ENCODE data around the gene TEAD2.

TEAD2 gene

GRCh38 chr19:49348305-49349189, 13.7 kb downstream of the TEAD2 start:
- TF ChIP-seq OSR1 (CRISPR knock-in tag; IDR thresholded peaks at IDR 0.05) (no peak), PPARA (CRISPR knock-in tag; IDR thresholded peaks at IDR 0.05; ENCODE audit: borderline replicate concordance) (no peak), TSHZ2 (CRISPR knock-in tag; IDR thresholded peaks at IDR 0.05) (no peak), ARNTL (CRISPR knock-in tag; IDR thresholded peaks at IDR 0.05; ENCODE audit: borderline replicate concordance, low read depth) (no peak), POU6F1 (CRISPR knock-in tag; IDR thresholded peaks at IDR 0.05; ENCODE audit: borderline replicate concordance, low read depth) (no peak), GLIS3 (CRISPR knock-in tag; IDR thresholded peaks at IDR 0.05) (no peak), ZNF8 (CRISPR knock-in tag; IDR thresholded peaks at IDR 0.05) (no peak), CSRNP3 (CRISPR knock-in tag; IDR thresholded peaks at IDR 0.05) (no peak), ESRRG (CRISPR knock-in tag; IDR thresholded peaks at IDR 0.05) (no peak), TOX (CRISPR knock-in tag; IDR thresholded peaks at IDR 0.05; ENCODE audit: borderline replicate concordance) (no peak)
- no peak for ATAC-seq

- TF ChIP-seq CREB5 (CRISPR knock-in tag; IDR thresholded peaks at IDR 0.05; ENCODE audit: low read depth) (no peak), ZC3H10 (CRISPR knock-in tag; IDR thresholded peaks at IDR 0.05) (no peak), OSR1 (CRISPR knock-in tag; IDR thresholded peaks at IDR 0.05) (no peak), BACH2 (CRISPR knock-in tag; IDR thresholded peaks at IDR 0.05; ENCODE audit: borderline replicate concordance) (no peak), TCF4 (CRISPR knock-in tag; IDR thresholded peaks at IDR 0.05; ENCODE audit: borderline replicate concordance) (no peak), SNAI2 (CRISPR knock-in tag; IDR thresholded peaks at IDR 0.05) (no peak), TSHZ2 (CRISPR knock-in tag; IDR thresholded peaks at IDR 0.05) (no peak), ESRRG (CRISPR knock-in tag; IDR thresholded peaks at IDR 0.05) (no peak), RARB (CRISPR knock-in tag; IDR thresholded peaks at IDR 0.05) (no peak), ZNF565 (CRISPR knock-in tag; conservative IDR thresholded peaks at IDR 0.05; ENCODE audit: low read depth) (no peak), CSRNP3 (CRISPR knock-in tag; IDR thresholded peaks at IDR 0.05) (no peak), ZNF70 (CRISPR knock-in tag; IDR thresholded peaks at IDR 0.05) (no peak), PATZ1 (CRISPR knock-in tag; IDR thresholded peaks at IDR 0.05; ENCODE audit: borderline replicate concordance) (no peak), ARNTL (CRISPR knock-in tag; IDR thresholded peaks at IDR 0.05; ENCODE audit: borderline replicate concordance, low read depth) (no peak), CSDC2 (CRISPR knock-in tag; IDR thresholded peaks at IDR 0.05) (no peak), POU6F1 (CRISPR knock-in tag; IDR thresholded peaks at IDR 0.05; ENCODE audit: borderline replicate concordance, low read depth) (no peak), ZFP3 (CRISPR knock-in tag; IDR thresholded peaks at IDR 0.05) (no peak)
- peak; percentile 92 for ATAC-seq
Observed at GRCh38 chr19:49347835-49348234, 14.4 kb downstream of the TEAD2 start.
